GM18519 (cell line): Measurements from ENCODE around the gene SPDEF.

ENCODE experiments used
- ATAC-seq: cut with Tn5 transposase; IDR thresholded peaks from one replicate; pipeline ENCODE4 v1.9.1; 2021; ENCODE audit warnings: mild to moderate bottlenecking, moderate library complexity; ENCODE audit not compliant: unreplicated experiment, low FRiP score

SPDEF gene

GRCh38 chr6:34584694-34585093 is 28.6 kb upstream of the SPDEF start:
- ATAC-seq = no peak

GRCh38 chr6:34583861-34584604 is 27.9 kb upstream of the SPDEF start:
- no peak for ATAC-seq

GRCh38 chr6:34583461-34583860 is 27.3 kb upstream of the SPDEF start:
- ATAC-seq = no peak

GRCh38 chr6:34581561-34581920 is 25.4 kb upstream of the SPDEF start:
- no peak for ATAC-seq

- no peak for ATAC-seq
Observed at GRCh38 chr6:34580707-34581560, 24.8 kb upstream of the SPDEF start.

- ATAC-seq = no peak
Observed at GRCh38 chr6:34578445-34579262, 22.5 kb upstream of the SPDEF start.

GRCh38 chr6:34576286-34576955 is 20.3 kb upstream of the SPDEF start:
- ATAC-seq = no peak

- ATAC-seq = no peak
Observed at GRCh38 chr6:34575326-34575725, 19.2 kb upstream of the SPDEF start.

- no peak for ATAC-seq
Observed at GRCh38 chr6:34574647-34575293, 18.6 kb upstream of the SPDEF start.

- ATAC-seq = no peak
Observed at GRCh38 chr6:34573567-34574183, 17.5 kb upstream of the SPDEF start.

GRCh38 chr6:34572585-34572984 is 16.5 kb upstream of the SPDEF start:
- no peak for ATAC-seq

GRCh38 chr6:34572021-34572420 is 15.9 kb upstream of the SPDEF start:
- no peak for ATAC-seq

- no peak for ATAC-seq
Observed at GRCh38 chr6:34571388-34571787, 15.3 kb upstream of the SPDEF start.

GRCh38 chr6:34570066-34570833 is 14.1 kb upstream of the SPDEF start:
- no peak for ATAC-seq

GRCh38 chr6:34569361-34569973 is 13.3 kb upstream of the SPDEF start:
- ATAC-seq = no peak

- ATAC-seq = no peak
Observed at GRCh38 chr6:34568341-34569201, 12.4 kb upstream of the SPDEF start.

GRCh38 chr6:34566830-34567546 is 10.9 kb upstream of the SPDEF start:
- no peak for ATAC-seq
